ENCODE measurements around the gene EOLA1.
A peak's percentile ranks its signal among the peaks of the same experiment; 100 is the strongest.
"Not testable (repeated sequence)": the region's sequence is repeated elsewhere in the genome, so short reads cannot be mapped to it uniquely, and the experiment has no call there.

The EOLA1 gene

DNA sequence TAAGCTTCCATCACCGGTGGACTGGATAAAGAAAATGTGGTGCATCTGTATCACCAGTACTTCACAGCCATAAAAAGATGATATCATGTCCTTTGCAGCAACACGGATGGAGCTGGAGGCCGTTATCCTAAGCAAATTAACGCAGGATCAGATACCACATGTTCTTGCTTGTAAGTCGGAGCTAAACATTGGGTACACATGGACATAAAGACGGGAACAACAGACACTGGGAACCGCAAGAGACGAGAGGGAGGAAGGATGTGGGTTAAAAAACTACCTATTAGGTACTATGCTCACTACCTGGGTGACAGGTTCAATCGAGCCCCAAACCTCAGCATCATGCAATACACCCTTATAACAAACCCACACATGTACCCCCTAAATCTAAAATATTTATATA is 19.4 kb upstream of the EOLA1 start:
- Mint-ChIP-seq H3K4me1 (ENCODE audit: low read depth) (peaks cover 45% of the 10 kb centered on the region), H3K27me3 (peaks cover 16% of the 10 kb centered on the region)
- intact Hi-C loops (cut with micrococcal nuclease) = no loop called here

DNA sequence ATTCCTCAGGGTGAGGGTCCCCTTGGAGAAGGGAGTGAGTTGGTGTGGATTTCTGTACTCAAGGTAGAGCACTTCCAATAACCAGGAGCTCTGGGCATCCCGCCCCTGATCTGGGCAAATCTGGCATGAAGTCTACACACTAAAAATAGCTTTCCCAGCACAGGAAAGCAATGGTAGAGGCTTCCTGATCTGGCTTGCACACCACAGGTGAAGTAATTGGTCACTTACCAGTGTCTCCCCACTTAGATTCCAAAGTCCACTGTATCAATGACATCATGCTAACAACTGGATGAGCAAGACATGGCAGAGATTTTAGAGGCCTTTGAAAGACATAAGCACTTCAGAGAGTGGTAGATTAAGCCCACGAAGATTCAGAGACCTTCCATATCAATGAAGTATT is 17.9 kb upstream of the EOLA1 start:
- H3K4me1 Mint-ChIP-seq (ENCODE audit: low read depth) = peaks cover 38% of the 10 kb centered on the region
- H3K9me3 Mint-ChIP-seq = no peaks in the 10 kb centered on the region
- H3K36me3 Mint-ChIP-seq (ENCODE audit: low read depth) = no peaks in the 10 kb centered on the region
- H3K4me3 Mint-ChIP-seq = no peak overlapping the region
- intact Hi-C loops (cut with micrococcal nuclease) = no loop called here
- no peak overlapping the region for H3K27ac Mint-ChIP-seq
- peaks cover 16% of the 10 kb centered on the region for H3K27me3 Mint-ChIP-seq

More for the DNA sequence above, 19.4 kb upstream of the EOLA1 start:
- Mint-ChIP-seq H3K9me3 (no peaks in the 10 kb centered on the region), H3K27ac (no peak overlapping the region), H3K4me3 (no peak overlapping the region), H3K36me3 (ENCODE audit: low read depth) (no peaks in the 10 kb centered on the region)

DNA sequence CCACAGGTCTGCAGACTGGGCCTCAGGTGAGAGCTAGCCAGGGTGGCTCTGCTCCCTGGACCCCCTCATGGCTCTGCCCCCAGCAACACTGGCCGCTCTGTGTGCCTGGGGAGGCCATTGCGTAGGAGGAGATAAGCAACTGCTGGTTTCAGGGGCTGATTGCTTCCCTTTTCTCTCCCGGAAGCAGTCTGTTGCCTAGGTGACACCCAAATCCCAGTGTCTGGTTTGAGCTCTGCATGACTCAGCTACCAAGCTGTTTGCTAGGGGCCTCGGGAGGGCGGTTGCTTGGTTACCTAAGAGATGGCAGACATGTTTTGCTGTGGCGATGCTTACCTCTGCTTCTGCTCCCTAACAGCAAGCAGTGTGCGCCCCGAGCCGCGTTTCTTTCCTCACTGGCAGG is 15.4 kb upstream of the EOLA1 start:
- H3K4me1 Mint-ChIP-seq (ENCODE audit: low read depth) = peaks cover 32% of the 10 kb centered on the region
- H3K27me3 Mint-ChIP-seq; H3K9me3 Mint-ChIP-seq; intact Hi-C loops (cut with micrococcal nuclease); H3K4me3 Mint-ChIP-seq: not testable (repeated sequence)
- H3K36me3 Mint-ChIP-seq (ENCODE audit: low read depth) = peaks cover 13% of the 10 kb centered on the region
- peak overlapping the region; percentile 78 for H3K27ac Mint-ChIP-seq

DNA sequence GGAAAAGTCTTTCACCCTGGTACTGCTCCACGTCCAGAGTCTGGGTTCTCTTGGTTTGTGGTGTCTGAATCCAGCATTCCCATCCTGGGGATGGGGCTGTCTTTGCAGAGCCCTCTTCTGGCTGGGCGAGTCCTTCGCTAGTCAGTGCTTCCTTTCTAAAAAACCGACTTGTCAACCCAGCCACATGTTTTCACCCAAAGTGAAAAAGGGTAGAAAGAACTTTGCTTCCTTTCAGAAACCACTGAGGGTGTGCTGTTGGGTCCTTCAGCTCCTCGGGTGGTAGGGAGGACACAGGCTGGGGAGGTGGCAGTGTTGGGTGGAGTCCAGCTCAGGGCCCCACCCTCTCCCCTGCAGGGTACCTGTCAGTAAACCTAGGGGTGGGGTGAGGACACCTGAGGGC is 14.9 kb upstream of the EOLA1 start:
- Mint-ChIP-seq H3K27ac (peak overlapping the region; percentile 78), H3K36me3 (ENCODE audit: low read depth) (peaks cover 13% of the 10 kb centered on the region), H3K4me1 (ENCODE audit: low read depth) (peaks cover 31% of the 10 kb centered on the region)
- H3K4me3 Mint-ChIP-seq; H3K9me3 Mint-ChIP-seq; intact Hi-C loops (cut with micrococcal nuclease); H3K27me3 Mint-ChIP-seq: not testable (repeated sequence)

DNA sequence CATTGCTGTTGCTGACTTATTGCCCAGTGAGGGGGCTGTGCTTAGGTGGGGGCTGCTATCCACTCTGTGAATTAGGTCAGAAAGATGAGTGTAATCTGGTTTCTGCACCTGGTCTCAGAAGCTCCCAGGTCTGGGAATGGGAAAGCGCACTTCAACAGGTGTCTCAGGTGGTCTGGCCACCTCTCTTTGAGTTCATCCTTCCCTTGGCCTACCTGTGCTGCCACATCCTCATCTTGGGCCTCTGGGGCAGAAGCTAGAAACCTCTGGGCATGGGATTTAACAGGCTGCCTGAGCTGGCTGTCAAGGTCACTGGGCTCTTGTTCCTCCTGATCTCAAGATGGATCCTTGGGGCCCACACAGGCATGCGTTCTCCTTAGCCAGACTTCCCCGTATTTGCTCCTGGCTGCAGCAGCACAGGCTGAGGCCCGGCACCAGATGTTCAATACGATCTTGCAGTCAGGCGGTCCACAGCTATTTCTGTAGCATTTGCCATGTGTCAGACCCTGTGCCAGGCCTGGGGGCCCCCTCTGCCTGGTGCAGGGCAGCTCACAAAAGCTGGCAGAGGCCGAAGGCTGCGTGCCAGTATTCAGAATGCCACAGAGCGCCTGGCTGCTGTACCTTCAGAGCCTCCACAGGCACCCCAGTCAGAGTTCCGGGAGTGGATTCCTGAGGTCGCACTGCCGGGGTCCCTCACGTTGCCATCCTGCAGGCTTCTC is 14.3 kb upstream of the EOLA1 start:
- H3K9me3 Mint-ChIP-seq; intact Hi-C loops (cut with micrococcal nuclease); H3K27me3 Mint-ChIP-seq; H3K4me3 Mint-ChIP-seq: not testable (repeated sequence)
- peaks cover 32% of the 10 kb centered on the region for H3K4me1 Mint-ChIP-seq (ENCODE audit: low read depth)
- H3K27ac Mint-ChIP-seq = peak overlapping the region; percentile 78
- H3K36me3 Mint-ChIP-seq (ENCODE audit: low read depth) = peaks cover 13% of the 10 kb centered on the region

DNA sequence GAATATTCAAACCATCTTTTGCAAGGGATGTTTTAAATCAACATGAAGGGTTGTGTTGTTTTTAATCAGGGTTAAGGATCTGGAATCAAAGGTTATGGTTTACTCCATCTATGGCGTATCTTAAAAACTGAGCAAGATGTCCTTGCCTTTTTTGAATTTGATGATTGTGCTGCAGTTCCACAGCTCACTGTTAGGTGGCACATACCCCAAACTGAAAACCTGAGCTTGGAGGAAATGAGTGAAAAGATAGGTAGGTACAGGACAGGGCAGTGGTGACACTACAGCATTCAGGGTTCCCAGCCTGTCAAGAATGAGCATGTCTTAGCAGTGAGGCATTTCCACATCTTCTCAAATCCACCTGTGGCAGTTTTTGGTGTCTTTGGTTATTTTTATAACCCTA is 13.1 kb upstream of the EOLA1 start:
- H3K9me3 Mint-ChIP-seq = no peaks in the 10 kb centered on the region
- H3K36me3 Mint-ChIP-seq (ENCODE audit: low read depth) = peaks cover 24% of the 10 kb centered on the region
- intact Hi-C loops (cut with micrococcal nuclease) = no loop called here
- H3K27me3 Mint-ChIP-seq = no peaks in the 10 kb centered on the region
- no peak overlapping the region for H3K27ac Mint-ChIP-seq
- H3K4me1 Mint-ChIP-seq (ENCODE audit: low read depth) = peaks cover 35% of the 10 kb centered on the region
- H3K4me3 Mint-ChIP-seq = no peak overlapping the region

DNA sequence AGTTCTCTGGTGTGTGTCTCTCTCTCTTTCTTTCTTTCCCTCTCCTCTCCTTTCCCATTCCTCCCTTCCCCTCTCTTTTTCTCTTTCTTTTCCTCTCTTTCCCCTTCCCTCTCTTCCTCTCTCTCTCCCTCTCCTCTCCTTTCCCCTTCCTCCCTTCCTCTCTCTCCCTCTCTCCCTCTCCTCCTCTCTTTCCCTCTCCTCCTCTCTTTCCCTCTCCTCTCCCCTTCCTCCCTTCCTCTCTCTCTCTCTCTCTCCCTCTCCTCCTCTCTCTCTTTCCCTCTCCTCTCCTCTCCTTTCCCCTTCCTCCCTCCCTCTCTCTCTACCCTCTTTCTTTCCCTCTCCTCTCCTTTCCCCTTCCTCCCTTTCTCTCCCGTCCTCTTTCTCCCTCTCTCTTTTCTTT is 12.4 kb upstream of the EOLA1 start:
- no peaks in the 10 kb centered on the region for H3K27me3 Mint-ChIP-seq
- peaks cover 35% of the 10 kb centered on the region for H3K4me1 Mint-ChIP-seq (ENCODE audit: low read depth)
- intact Hi-C loops (cut with micrococcal nuclease) = no loop called here
- no peaks in the 10 kb centered on the region for H3K9me3 Mint-ChIP-seq
- H3K27ac Mint-ChIP-seq = peak overlapping the region; percentile 78
- H3K36me3 Mint-ChIP-seq (ENCODE audit: low read depth) = peaks cover 26% of the 10 kb centered on the region
- no peak overlapping the region for H3K4me3 Mint-ChIP-seq

DNA sequence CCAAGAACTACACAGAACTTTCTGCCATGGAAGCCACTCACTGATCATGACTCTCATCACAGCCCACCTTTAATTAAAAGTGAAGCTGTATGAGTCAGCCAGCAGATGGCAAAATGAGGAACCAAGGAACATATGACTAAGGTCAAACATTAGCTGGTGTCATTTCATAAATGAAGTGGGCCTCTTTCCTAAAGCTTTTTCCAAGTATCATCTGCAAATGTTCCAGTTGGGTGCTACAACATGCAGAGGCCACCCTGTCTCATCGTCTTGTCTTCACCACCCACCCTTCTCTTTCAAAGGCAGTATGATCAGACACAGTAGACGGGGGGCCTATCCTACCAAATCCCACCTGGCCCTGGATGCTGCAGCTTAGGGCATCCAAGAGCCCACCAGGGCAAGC is 9.2 kb upstream of the EOLA1 start:
- peak overlapping the region; percentile 83 for H3K27ac Mint-ChIP-seq
- H3K4me3 Mint-ChIP-seq = no peak overlapping the region
- H3K36me3 Mint-ChIP-seq (ENCODE audit: low read depth) = peaks cover 45% of the 10 kb centered on the region
- H3K4me1 Mint-ChIP-seq (ENCODE audit: low read depth) = peaks cover 52% of the 10 kb centered on the region
- intact Hi-C loops (cut with micrococcal nuclease) = no loop called here
- H3K27me3 Mint-ChIP-seq = no peaks in the 10 kb centered on the region
- H3K9me3 Mint-ChIP-seq = no peaks in the 10 kb centered on the region

DNA sequence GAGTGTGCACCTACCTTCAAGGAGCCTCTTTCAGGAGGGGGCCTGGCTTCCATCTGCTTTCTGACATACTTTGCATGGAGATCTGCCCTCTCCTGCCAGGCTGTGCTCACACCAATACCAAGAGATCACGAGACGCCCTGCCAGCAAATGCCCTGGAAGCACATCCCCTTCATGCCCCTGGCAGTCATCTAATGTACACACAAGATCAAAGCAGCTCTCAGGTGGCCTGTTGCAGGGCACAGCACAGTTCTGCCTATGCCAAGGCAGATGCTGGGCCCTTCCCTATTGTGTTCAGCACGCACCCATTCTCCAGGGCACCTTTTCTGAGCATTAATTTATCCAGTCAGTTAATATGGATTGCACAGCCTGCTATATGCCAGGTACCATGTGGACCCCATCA is 7.9 kb upstream of the EOLA1 start:
- intact Hi-C loops (cut with micrococcal nuclease); H3K9me3 Mint-ChIP-seq; H3K4me3 Mint-ChIP-seq; H3K27me3 Mint-ChIP-seq: not testable (repeated sequence)
- H3K4me1 Mint-ChIP-seq (ENCODE audit: low read depth) = peaks cover 56% of the 10 kb centered on the region
- H3K36me3 Mint-ChIP-seq (ENCODE audit: low read depth) = peaks cover 45% of the 10 kb centered on the region
- peak overlapping the region; percentile 83 for H3K27ac Mint-ChIP-seq

DNA sequence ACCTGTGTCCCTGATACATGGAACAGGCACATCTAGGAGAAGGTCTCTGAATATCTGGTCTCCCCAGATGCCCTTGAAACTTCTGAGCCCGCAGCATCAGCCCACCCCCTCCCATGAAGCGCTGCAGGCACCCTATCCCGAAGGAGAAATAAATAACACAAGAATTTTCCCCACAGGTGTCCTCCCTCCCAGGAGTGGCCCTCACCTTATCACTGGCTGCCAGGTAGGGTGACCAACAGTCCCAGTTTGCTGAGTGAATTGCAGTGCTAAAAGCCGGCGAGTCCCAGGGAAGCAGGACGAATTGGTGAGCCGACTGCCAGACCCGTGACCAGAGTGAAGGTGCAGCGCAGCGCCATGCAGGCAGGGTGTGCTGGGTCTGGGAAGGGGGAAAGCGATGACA is 6.8 kb upstream of the EOLA1 start:
- H3K27me3 Mint-ChIP-seq; H3K9me3 Mint-ChIP-seq; H3K27ac Mint-ChIP-seq; intact Hi-C loops (cut with micrococcal nuclease); H3K4me3 Mint-ChIP-seq: not testable (repeated sequence)
- peaks cover 55% of the 10 kb centered on the region for H3K4me1 Mint-ChIP-seq (ENCODE audit: low read depth)
- peaks cover 41% of the 10 kb centered on the region for H3K36me3 Mint-ChIP-seq (ENCODE audit: low read depth)

DNA sequence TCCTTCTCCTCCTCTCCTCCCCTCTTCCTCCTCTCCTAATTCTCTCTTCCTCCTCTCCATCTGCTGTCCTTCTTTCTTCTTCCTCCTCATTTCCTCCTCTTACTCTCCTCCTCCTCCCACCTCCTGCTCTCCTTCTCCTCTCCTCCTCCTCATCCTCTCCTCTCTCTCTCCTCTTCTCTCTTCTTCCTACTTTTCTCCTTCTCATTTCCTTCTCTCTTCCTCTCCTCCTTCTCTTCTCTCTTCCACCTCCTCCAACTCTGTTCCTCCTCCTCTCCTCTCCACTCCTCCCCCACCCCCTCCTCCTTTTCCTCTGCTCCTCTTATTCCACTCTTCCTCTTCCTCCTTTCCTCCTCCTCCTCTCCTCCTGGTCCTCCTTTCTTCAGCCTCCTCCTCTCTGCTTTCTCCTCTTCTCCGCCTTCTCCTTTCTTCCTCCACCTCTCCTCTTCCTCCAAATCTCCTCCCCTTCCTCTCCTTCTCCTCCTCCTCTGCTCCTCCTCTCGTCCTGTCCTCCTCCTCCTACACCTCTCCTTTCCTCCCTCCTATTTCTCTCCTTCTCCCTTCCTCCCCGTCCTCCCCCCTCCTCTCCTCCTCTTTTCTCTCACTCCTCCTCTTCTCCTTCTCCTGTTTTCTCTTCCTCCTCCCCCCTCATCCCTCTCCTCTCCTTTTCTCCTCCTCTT is 5.7 kb upstream of the EOLA1 start:
- H3K36me3 Mint-ChIP-seq (ENCODE audit: low read depth) = peaks cover 40% of the 10 kb centered on the region
- H3K27me3 Mint-ChIP-seq; H3K9me3 Mint-ChIP-seq; intact Hi-C loops (cut with micrococcal nuclease): not testable (repeated sequence)
- H3K27ac Mint-ChIP-seq = peak overlapping the region; percentile 82
- H3K4me1 Mint-ChIP-seq (ENCODE audit: low read depth) = peaks cover 60% of the 10 kb centered on the region
- peak overlapping the region; percentile 53 for H3K4me3 Mint-ChIP-seq

DNA sequence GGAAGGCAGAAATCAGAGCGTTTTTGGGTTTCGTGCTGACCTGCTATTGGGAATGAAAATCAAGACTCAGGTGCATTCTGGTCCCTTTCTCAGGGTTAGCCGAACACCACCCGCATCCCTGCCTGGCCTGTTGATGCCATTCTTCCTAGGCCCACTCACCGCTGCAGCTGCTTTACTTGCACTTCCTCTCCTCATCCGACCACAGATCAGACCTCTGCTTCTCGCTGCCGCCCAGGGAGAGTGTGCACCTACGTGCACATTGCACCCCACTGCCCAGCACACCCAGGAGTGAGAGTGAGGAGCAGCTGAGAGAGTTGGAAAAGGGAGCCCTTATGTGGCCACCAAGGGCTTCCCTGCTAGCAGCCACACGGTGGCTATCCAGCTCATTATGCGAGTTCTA is 3.3 kb upstream of the EOLA1 start:
- intact Hi-C loops (cut with micrococcal nuclease); H3K27me3 Mint-ChIP-seq; H3K9me3 Mint-ChIP-seq; H3K4me3 Mint-ChIP-seq: not testable (repeated sequence)
- H3K27ac Mint-ChIP-seq = peak overlapping the region; percentile 64
- peaks cover 46% of the 10 kb centered on the region for H3K36me3 Mint-ChIP-seq (ENCODE audit: low read depth)
- H3K4me1 Mint-ChIP-seq (ENCODE audit: low read depth) = peaks cover 41% of the 10 kb centered on the region

DNA sequence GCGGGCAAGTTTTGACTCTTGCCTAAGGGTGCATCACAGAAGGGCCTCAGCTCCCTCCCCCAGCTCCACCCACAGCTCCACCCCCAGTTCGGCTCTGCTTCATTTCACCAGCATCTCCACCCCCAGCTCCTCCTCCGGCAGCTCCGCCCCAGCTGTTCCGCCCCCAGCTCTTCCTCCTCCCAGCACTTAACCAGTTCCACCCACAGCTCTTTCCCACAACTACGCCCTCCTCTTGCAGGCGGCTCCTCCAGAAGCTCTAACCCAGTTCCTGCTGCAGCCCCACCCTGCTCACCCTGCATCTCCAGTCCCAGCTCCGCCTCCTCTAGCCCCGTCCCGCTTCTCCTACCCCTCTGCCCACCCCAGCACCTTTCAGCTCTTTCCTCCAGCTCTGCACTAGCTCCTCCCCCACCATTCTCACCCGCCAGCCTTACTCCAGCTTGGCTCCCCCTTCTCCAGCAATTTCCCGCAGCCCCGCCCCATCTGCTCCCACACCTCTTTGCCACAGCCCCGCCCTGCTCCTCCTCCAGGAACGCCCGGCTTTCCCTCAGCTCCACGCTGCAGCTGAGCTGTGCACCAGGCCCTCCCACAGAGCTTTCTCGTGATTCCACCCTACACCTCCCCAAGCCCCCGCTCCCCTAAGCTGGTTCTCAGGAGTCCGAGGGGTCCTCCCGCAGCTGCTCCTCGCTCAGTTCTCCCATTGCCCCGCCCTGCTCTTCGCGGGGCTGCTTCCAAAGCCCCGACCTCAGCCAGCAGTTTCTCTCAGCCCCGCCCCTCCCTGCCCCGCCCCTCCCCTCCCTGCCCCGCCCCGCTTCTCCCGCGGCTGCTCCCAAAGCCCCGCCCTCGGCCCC is 1.3 kb upstream of the EOLA1 start:
- H3K9me3 Mint-ChIP-seq = no peaks in the 10 kb centered on the region
- peak overlapping the region; percentile 89 for H3K4me3 Mint-ChIP-seq
- H3K4me1 Mint-ChIP-seq (ENCODE audit: low read depth) = peaks cover 38% of the 10 kb centered on the region
- no peaks in the 10 kb centered on the region for H3K27me3 Mint-ChIP-seq
- intact Hi-C loops (cut with micrococcal nuclease) = loop anchor here (2.0 kb wide), 1 partner anchor 35 kb away; the partner anchor contains the start of gene IDS
- peak overlapping the region; percentile 100 for H3K27ac Mint-ChIP-seq
- peaks cover 43% of the 10 kb centered on the region for H3K36me3 Mint-ChIP-seq (ENCODE audit: low read depth)

DNA sequence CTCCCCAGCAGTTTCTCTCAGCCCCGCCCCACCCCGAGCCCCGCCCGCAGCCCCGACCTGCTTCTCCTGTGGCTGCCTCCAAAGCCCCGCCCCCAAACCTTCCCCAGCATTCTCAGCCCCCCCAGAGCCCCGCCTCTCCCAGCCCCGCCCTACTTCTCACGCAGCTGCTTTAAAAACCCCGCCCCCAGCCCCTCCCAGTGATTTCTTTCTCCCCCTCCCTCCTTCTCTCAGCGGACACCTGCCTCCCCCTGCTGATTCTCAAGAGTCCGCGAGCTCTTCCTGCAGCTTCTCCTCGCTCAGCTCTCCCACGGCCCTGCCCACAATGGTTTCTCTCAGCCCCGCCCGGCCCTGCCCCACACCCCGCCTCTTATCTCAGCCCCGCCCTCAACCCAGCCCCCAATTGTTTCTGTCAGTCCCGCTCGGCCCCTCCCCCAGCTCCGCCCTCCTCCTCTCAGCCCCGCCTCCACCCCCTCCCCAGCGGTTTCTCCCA is 636 bp upstream of the EOLA1 start:
- peaks cover 32% of the 10 kb centered on the region for H3K4me1 Mint-ChIP-seq (ENCODE audit: low read depth)
- intact Hi-C loops (cut with micrococcal nuclease) = loop anchor here (2.0 kb wide), 1 partner anchor 35 kb away; the partner anchor contains the start of gene IDS
- H3K27me3 Mint-ChIP-seq = no peaks in the 10 kb centered on the region
- peak overlapping the region; percentile 96 for H3K4me3 Mint-ChIP-seq
- H3K36me3 Mint-ChIP-seq (ENCODE audit: low read depth) = peaks cover 43% of the 10 kb centered on the region
- peak overlapping the region; percentile 100 for H3K27ac Mint-ChIP-seq
- no peaks in the 10 kb centered on the region for H3K9me3 Mint-ChIP-seq
